GM19035 (cell line): ENCODE results near the gene ASPG.

Experiments
- ATAC-seq: cut with Tn5 transposase; IDR thresholded peaks from one replicate; pipeline ENCODE4 v1.9.1; 2021; ENCODE audit not compliant: unreplicated experiment

The ASPG gene

DNA sequence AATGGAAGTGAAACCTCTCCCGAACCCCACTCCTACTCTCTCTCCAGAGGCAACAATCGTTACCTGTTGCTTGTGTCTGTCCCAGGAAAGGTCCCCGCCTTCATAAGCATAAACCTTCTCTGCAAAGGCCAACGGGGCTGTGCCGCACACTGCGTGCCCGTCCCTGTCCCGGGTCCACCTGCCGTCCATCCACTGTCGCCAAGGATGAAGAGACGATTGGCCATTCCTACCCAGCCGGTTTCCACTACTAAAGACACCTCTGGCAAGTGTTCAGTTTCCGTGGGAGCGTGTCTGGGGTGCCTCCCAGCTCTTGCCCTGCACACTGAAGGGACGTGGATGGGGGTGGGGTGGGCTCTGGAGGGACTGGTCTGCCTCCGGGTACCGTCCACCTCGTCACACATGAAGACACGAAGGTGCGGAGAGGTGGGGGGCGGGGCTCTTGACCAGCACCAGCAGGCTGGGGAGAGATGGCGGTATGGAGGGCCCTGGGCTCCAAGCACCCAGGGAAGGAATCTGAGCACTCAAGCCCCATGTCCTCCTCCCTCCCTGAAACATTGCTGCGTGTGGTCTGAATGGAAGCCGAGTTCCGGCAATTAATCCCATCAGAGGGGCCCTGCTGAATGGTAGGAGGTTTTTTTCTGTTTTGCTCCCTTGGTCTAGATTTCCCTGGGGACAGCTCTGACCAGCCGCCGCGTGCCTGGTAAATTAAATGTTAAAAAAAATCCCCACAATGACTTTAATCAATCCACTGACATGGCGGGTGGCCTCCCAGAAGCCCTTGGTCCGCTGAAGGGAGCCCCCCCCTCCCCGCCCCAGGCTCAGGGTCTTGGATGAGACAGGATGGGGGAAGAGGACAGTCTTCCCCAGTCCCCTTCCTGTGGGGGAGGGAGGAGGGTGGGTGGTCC, 48.8 kb downstream of the ASPG start:
- no peak for ATAC-seq

DNA sequence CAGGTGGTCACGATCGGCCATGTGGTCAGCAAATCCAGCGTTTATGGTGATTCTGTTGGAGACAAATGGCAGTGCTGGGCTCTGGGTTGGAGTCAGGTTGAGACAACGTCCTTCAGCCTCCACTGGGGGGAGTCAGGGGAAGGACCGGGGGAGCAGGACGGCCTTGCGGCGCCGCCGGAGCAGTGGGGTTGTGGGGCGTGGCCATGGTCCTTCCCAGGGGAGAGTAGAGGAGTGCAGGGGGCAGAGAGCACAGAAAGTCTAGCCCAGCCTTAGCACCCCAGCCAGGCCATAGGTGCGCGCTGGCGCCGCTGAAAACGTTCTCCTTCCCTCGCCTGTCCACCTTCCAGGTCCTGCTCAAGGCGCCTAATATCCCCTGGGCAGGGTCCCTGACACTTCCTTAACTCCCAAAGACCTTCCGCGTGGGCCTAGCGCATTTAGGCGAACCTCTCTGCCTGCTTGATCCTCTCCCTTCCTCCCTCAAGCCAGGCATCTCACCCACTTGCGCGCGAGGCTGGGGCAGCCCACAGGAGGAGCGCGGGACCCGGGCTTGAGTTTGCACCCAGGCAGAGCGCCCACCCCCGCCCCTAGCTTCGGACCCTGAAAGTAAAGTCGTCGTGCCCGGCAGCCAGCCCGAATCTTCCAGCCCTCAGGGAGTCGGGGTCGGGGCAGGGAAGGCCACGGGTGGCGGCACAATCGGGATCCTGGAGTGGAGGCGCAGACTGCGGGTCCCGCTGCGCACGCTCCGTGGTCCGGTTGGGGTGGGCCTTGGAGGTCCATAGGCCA, 49.8 kb downstream of the ASPG start:
- ATAC-seq = no peak

DNA sequence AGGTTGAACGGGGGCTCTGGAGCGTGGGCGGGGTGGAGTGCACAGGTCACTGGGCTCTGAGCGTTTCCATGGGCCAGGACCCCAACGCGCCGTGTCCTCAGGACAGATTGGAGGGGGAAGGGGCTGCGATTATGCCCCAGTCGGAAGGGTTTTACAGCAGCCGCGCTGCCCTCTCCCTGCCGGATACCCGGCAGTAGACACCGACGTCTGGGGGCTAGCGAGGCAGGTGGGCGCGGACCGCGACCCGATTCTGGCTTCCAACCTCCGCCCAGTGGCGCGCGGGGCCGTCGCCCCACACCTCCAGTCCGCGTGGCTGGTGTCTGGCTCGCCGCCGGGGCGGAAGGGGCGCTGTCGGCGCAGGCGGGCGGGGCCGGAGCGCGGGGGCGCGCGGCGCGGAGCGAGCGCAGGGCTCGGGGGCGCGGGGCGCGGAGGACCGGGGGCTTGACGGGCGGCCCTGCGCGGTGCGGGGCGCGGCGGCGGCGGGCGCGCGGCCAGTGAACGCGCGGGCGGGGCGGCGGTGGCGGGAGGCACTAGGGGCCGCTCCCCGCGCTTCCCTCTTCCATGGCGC, 50.5 kb downstream of the ASPG start:
- ATAC-seq = no peak

DNA sequence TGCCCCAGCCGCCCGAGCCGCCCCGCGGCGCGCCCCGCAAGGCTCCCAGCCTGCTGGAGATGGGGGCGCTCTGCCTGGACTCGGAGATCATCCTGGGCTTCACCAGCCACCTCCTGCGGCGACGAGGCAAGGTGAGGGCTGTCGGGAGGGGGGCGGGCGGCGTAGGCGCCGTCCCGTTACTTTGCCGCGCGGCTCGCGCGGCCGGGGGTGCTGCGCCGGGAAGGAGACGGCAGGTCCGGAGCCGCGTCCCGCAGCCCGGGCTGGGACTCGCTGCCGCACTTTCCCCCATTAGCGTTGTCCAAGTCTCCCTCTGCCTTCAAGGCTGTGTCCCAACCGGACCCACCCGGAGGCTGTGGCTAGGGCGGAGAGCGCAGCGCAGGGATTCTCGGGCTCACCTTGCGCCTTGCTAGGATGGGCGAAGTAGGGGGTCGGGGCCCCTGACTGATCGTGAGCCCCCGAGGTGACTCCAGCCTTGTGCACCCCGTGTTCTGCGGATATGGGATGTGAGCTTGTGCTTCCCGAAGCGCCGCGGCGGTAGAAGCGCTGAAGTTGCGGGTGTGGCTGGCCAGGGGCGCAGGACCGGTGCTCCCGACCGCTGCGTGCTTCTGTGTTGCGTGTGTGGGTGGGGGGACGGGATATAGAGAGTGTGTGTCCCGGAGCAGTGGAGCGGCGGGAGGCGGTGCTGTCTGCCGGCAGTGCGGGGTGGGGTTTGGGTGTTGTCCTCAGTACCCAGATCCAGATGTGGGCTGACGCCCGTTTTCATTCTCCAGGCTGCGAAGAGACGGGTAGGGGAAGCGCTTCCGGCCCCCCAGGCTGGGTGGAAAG, 51.2 kb downstream of the ASPG start:
- no peak for ATAC-seq

DNA sequence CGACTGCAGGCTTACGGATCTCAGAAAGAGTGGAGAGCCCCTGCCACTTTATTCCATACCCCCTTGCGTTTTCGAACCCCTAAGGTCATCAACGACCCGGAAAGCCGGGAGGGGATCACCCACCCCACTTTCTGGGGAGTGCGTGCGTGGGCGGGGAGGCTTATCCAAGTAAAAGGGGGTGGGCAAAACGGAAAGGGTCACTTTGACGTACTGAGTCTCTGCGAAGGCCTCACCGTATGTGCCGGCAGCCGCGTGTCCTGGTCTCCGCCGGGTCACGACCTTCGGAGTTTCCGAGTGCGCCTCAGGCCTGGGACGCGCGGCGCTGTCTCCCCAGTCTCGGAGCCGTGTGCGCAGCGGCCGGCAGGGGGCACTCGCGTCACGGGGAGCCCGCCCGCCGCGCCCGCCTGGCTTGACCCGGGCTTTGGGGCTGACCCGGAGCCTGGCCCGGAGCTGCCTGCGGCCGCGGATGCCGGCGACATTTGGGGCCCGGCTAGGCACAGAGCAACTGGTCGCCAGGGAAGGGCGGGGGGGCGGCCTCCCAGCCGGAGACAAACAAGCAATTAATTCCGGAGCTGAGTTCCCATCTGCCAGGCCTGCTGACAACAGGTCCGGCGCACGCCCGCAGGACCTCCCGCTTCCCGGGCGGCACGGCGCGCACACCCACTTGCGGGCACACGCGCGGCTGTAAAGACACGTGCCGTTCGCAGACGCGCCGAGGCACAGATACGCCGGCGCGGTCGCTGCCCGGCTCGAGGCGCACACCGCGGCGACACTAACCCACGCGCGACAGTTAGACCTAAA, 52.0 kb downstream of the ASPG start:
- no peak for ATAC-seq

DNA sequence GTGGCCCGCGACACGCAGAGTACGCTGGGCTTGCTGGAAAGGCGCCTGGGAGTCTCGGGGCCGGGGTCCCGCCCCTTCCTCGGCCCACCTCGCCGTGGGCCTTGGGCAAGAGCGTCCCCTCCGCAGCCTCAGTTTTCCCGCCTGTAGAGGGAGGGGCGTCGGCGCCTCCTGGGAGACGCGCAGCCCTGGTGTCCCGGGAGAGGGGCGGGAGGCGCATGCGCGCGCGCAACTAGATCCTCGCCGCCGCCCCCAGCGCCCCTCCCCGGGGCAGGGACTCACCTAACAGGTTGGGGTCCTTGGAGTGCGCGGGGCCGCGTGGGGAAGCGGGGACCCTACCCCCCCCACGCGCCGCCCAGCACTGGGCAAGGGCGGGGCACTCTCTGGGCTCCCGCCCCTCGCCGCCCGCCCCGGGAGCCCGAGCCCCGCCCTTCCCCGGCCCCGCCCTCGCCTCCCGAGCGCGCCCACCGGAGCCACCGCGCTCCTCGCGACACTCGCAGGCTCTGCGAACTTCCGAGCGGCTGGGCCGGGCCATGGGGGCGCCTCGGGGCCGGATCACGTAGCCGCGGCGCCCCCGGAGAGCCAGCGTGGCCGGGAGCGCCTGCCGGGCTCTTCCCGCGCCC, 52.7 kb downstream of the ASPG start, which contains the start of gene KIF26A:
TSS of gene KIF26A (plus strand) at position 490 of the 620 bp plus-strand sequence. CDS start 136 bp downstream, outside the sequence.
- no peak for ATAC-seq

DNA sequence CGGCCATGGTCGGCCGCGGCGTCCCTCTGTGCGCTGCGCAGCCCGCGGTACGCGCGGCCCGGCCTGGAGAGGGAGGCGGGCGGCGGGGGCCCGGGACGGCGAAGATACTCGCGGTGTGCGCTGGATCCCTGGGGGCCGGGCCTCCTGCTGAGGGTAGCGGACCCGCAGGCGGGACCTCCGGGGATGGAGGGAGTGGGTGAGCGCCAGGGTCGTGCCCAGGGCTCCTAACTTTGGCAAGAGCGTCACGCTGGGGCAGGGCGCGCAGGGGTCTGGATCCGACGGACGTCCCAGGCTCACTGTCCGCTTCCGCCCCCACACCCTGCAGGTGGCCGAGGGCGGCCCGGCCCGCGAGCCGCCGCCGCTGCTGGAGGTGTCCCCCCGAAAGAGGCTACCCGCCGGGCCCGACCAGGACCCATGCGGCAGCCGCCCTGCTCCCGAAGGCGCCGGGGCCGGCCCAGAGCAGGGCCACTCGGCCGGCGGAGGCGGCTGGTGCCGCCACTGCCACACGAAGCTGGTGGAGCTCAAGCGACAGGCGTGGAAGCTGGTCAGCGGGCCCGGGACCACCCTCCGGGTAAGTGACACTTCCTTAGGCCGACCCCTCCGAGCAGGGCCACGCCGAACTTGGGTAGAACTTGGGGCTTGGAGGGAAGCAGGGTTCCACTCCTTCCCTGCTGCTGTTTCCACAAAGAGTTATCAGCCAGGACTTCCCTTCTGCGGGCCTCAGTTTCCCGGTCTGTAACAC, 53.4 kb downstream of the ASPG start:
- no peak for ATAC-seq

DNA sequence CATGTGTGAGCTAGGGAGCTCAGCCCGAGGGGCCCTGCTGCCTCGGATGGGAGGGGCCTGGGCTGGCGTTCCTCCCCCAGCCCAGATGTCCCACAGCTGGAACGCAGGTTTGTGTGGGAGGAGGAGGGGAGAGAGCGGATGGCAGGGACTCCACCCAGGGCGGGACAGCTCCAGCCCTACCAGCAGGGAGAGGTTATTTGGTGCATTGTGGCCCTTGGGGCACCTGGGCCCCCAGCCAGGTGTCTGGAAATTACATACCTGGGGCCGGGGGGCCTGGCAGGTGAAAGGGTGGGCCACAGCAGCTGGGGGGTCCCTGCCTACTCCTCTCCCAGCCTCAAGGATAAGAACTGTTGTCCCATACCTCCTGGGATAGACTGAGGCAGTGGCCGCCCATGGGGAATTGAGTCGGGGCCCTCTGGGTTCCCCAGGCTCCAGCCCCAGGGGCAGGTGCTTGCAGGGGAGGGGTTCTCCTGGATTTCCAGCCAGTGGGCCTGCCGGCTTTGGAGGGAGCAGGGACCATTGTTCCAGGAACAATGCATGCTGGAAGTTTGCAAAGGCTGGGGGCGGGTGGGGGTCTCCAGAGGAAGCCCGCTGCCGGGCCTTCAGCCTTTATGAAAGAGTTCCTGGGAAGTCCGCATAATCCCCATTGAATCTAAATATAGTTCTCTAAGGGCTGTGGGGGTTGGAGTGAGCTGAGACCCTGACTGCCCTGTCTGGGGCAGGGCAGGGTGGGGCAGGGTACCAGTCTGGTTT, 54.1 kb downstream of the ASPG start:
- no peak for ATAC-seq

DNA sequence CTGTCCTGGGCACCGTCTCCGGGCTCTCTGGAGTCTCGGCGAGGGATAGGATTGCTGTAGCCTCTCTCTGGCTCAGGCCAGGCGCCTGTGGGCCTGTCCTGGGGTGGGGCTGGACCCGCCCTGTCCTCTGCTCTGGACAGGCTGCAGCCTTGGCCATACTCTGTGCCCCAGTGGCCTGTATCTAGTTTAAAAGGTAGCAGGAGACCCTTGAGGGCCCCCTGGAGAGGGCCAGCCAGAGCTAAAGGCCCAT, 54.6 kb downstream of the ASPG start:
- no peak for ATAC-seq

DNA sequence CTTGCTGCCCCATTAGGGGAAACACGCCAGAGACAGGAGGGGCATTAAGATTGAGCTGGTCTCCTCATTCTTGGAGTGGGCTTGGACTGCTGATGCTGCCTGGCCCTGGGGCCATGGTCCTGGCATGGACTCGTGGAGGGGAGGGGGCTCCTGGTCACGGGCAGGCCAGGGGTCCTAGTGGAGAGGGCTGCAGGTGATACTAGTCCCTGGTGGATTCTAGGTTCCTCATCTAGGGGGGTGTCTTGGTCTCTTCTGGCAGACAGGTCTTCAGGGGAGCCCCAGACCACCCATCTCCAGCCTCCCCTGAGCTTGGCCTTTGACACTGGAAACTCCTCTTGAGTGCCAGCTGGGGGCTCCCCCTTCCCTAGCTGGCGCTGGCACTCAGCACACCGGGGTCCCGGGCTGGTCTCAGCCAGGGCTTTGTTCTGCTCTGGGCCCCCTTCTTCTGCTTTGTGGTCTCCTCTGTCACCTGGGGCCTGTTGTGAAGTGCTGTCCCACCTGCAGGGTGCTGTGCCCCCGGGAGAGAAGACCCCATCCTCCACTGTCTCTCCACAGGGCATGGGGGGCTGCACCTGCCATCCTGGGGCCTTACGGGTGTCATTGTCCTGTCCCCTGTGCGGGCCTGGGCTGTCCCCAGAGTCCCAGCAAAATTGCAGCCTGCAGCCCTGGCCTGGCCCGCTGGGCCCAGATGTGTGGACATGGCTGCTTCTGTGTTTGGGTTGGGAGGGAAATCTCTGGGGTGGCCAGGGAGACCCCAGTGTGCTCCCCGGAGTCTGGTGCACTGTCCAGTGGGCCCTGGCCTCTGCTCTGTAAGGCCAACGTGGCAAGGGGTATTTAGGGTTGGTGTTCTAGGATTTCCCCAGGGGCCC, 55.2 kb downstream of the ASPG start:
- ATAC-seq = no peak

DNA sequence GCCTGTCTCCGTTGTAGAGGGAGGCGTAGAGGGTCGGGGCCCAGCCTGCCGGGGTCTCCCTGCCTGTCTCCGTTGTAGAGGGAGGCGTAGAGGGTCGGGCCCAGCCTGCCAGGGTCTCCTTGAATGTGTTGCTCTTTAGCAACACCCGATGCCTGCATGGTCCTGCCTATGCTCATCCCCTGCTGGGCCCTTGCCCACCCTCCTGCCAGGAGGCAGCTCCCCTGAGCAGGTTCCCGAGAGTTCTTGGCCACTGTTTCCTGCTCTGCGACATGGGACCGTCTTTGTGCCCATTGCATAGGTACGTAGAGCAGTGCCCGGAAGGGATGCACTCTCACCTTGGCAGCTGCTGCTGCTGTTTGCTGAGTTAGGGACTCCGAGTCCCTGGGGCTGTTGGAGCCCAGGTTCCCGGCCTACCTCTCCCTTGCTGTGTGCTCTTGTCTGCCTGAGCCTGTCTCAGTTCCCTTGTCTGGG, 56.2 kb downstream of the ASPG start:
- ATAC-seq = no peak

DNA sequence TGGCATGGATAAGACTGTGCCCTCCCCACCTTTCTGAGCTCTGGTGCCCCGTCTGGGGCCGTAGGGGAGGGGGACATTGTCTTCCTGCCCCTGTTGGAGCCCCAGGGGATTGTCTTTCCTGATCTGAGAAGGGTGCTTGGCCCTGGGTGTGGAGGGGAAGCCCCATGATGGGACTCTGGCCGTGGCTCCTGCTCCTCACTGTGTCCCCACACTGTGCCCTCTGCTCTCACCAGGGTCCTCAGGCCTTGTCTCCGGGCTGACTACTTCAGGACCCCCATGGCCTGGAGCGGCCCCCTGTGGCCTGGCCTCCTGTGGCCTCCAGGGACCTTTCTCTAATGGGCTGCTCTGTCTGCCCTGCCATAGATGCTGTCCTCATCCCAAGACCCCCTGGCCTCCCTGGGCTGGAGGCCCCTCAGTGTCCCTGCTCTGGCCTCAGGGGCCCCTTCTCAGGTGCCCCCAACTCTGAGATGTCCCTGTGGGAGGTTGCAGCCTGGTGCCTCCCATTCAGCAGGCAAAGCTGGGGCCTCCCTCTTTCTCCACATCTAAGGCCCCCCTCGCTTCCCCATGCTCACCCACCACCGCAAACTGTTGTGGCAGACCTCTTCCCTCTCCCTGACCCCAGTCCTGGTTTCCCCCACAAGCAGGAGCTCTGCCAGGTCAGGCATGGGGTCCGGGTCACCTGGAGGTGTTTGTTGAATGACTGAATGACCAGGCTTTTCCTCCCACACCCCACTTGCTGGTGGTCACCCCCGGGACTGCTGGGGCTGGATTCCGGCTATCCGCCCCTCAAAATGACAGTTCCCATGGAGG, 56.8 kb downstream of the ASPG start:
- no peak for ATAC-seq

DNA sequence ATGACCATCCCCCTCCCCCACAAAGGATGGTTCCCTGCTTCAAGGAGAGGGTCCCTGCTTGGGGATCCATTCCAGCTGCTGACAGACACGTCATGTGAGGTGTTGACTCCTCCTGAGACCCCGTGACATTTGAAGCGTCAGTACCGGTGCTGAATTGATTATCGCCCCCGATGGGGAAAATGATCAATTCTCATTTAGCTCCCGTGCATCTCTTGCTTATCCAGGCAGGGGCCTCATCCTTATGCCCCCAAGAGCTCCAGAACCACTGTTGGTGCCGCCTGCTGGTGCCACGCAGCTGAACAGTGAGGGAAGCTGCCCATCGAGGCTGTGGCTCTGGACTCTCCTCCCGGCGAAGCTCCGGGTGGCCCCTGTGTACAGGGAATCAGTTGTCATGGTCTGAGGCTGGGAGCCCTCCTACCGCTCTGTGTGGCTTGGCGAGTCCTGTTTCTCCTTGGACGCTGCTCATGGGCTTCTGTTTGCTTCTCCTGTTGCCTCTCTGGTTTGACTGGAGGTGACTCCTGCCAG, 57.5 kb downstream of the ASPG start:
- ATAC-seq = no peak

DNA sequence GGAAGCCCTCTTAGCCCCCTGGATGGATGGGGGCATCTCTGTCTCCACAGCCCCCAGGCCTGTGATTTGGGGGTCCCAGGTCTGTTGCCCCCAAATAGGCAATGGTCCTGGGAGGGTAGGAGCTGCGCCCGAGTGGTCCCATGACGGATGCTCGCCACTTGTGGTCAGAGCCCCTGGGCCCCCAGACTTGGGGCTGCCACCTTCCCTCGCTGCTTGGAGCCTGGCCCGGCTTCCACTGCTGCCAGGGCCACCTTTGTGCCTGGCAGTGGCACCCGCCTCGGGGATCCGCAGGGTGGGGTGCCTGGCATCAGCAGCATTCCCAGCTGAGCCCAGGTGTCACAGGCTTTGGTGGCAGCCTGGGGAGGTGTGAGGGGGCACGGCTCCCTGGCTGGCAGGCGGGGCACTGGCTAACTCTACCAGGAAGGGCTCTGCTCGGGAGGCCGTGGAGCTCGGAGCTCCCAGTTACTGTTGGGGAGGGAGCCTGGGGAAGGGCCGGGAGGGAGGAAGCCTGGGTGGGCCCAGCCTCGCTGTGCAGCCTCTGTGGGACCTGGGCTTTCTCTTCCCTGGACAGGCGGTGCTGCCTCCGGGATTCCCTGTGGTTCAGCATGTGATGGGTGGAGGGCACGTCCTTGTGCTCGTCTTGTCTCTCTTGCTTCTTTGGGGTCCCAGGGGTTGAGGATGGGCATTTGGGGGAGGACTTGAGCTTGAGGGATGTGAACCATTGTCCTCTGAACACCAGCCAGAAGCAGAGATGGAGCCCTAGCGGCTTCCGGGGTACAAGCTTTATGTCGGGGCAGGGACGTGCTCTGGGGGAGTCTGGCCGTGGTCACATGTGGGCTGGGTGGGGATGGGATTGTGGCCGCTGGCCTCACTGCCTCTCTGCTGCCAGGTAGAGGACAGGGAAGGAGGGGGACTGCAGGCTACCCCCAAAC, 58.3 kb downstream of the ASPG start:
- ATAC-seq = no peak

DNA sequence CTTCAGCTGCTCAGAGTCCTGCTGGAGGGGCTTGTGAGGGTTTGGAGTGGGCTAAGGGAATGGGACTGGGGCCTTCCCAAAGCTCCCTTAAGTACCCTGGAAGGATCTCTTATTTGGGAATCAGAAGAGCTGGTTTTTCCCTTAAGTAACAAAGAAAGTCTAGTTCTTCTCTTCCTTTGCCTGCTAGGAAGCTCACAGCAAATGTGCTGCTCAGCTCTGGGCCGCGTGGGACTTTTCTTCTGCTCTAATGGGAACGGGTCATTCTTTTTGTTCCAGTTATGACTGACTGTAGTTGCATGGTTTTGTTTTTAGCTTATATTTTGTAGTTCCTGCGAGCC, 58.9 kb downstream of the ASPG start:
- no peak for ATAC-seq
